Measurements from ENCODE around the gene LMAN2.

- no peak for TF ChIP-seq POLR2A (IDR thresholded peaks at IDR 0.05)
- TF ChIP-seq, protein P1, sequence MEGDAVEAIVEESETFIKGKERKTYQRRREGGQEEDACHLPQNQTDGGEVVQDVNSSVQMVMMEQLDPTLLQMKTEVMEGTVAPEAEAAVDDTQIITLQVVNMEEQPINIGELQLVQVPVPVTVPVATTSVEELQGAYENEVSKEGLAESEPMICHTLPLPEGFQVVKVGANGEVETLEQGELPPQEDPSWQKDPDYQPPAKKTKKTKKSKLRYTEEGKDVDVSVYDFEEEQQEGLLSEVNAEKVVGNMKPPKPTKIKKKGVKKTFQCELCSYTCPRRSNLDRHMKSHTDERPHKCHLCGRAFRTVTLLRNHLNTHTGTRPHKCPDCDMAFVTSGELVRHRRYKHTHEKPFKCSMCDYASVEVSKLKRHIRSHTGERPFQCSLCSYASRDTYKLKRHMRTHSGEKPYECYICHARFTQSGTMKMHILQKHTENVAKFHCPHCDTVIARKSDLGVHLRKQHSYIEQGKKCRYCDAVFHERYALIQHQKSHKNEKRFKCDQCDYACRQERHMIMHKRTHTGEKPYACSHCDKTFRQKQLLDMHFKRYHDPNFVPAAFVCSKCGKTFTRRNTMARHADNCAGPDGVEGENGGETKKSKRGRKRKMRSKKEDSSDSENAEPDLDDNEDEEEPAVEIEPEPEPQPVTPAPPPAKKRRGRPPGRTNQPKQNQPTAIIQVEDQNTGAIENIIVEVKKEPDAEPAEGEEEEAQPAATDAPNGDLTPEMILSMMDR (IDR thresholded peaks at IDR 0.05), result no peak
These were observed 60.5 kb downstream of the LMAN2 start for GRCh38 chr5:177290816-177291596.
